ENCODE measurements around the gene HADH.

DNA sequence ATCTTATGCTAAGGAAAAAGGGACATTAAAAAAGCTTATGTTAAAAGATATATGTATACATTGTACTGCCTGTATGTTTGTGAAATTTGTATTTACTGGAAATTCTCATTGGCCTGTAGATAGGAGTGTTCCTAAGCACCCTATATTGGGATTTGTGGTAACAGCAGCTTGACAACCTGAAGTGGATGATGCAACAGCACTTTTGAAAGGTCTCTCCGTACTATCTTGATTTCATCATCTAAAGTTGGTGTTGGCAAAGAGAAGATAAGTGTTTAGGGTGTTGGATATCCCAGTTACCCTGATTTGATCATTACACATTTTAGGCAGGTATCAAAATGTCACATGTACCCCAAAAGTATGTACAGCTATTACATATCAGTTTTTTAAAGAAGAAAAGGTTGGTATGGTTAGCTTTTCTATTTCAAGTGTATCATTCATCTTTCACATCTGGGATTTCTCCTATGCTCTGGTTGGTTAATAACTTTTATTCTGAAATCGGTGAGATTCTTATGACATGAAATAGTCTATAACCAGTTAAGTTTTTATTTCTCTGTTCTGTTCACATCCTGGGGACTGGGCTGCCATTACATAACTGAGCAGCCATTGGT lies 10.3 kb downstream of the HADH start:
- TF ChIP-seq CTCF (IDR thresholded peaks at IDR 0.05) = no peak
- no peak for TF ChIP-seq POLR2A (IDR thresholded peaks at IDR 0.05)

Data from adrenal gland (tissue), 5 donors.